HCT116 (cell line): ENCODE data around the gene C14orf132.

Experiments
- EGR1 ChIP-seq: IDR thresholded peaks from 2 replicates; pipeline ENCODE4 v1.6.1; 2012; ENCODE audit warnings: low read depth
- EZH2 ChIP-seq: fragments of 200-600 bp; sonication (generic); IDR thresholded peaks from 2 replicates; pipeline ENCODE4 v1.6.1; 2017; ENCODE audit warnings: antibody characterized with exemption, mixed run types
- REST ChIP-seq: IDR thresholded peaks from 2 replicates; pipeline ENCODE4 v1.6.1; 2012; ENCODE audit warnings: low read depth
- ZBTB33 ChIP-seq: IDR thresholded peaks from 2 replicates; pipeline ENCODE4 v1.6.1; 2011; ENCODE audit warnings: mild to moderate bottlenecking, low read length, moderate library complexity; ENCODE audit not compliant: insufficient replicate concordance; ENCODE audit errors: extremely low read depth
- TF ChIP-seq, protein P1 (sequence below), 3 experiments: fragments of 200-600 bp in 1 of 3; sonication (generic) in 1 of 3; IDR thresholded peaks in 2 of 3; conservative IDR thresholded peaks in 1 of 3; 2 replicates each; pipeline ENCODE4 v1.5.1; 2012 to 2017; ENCODE audit warnings: low read depth in 2 of 3, low read length in 2 of 3, antibody characterized with exemption in 1 of 3, borderline replicate concordance in 1 of 3, control low read depth in 1 of 3, mild to moderate bottlenecking in 1 of 3, mixed read lengths in 1 of 3, mixed run types in 1 of 3, moderate library complexity in 1 of 3; ENCODE audit not compliant: insufficient read depth in 1 of 3

GRCh38 chr14:96094211-96094610 lies 55.0 kb downstream of the C14orf132 start:
- TF ChIP-seq, protein P1, sequence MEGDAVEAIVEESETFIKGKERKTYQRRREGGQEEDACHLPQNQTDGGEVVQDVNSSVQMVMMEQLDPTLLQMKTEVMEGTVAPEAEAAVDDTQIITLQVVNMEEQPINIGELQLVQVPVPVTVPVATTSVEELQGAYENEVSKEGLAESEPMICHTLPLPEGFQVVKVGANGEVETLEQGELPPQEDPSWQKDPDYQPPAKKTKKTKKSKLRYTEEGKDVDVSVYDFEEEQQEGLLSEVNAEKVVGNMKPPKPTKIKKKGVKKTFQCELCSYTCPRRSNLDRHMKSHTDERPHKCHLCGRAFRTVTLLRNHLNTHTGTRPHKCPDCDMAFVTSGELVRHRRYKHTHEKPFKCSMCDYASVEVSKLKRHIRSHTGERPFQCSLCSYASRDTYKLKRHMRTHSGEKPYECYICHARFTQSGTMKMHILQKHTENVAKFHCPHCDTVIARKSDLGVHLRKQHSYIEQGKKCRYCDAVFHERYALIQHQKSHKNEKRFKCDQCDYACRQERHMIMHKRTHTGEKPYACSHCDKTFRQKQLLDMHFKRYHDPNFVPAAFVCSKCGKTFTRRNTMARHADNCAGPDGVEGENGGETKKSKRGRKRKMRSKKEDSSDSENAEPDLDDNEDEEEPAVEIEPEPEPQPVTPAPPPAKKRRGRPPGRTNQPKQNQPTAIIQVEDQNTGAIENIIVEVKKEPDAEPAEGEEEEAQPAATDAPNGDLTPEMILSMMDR (IDR thresholded peaks at IDR 0.05 in 2 of 3, conservative IDR thresholded peaks at IDR 0.05 in 1 of 3; ENCODE audit: borderline replicate concordance in 1 of 3, insufficient read depth in 1 of 3, low read depth in 2 of 3, low read length in 2 of 3): no peak
- TF ChIP-seq EGR1 (no peak), EZH2 (no peak), ZBTB33 (no peak), REST (no peak)
